Memory B cell (primary cell): ENCODE measurements around the gene HPRT1.

Experiments used
- ATAC-seq: fragments of 150-1000 bp; cut with Tn5 transposase; 2 replicates; pipeline ENCODE4 v1.10.0; 2021; ENCODE audit warnings: low read depth, mild to moderate bottlenecking, moderate library complexity
- DNase-seq, 2 donors: peaks; one replicate each; pipeline ENCODE4 v3.0.0; 2022; ENCODE audit warnings: low spot score in 2 of 2
- H3K27ac Mint-ChIP-seq: one replicate; pipeline ENCODE4 v1.8.0; 2022; ENCODE audit warnings: mild to moderate bottlenecking, moderate library complexity, mixed read lengths
- H3K27me3 Mint-ChIP-seq: one replicate; pipeline ENCODE4 v1.8.0; 2022; ENCODE audit warnings: mixed read lengths
- H3K36me3 Mint-ChIP-seq: one replicate; pipeline ENCODE4 v1.8.0; 2022; ENCODE audit warnings: mild to moderate bottlenecking, mixed read lengths
- H3K4me1 Mint-ChIP-seq: one replicate; pipeline ENCODE4 v1.8.0; 2022; ENCODE audit warnings: mixed read lengths
- H3K4me3 Mint-ChIP-seq: one replicate; pipeline ENCODE4 v1.8.0; 2022; ENCODE audit warnings: mild to moderate bottlenecking, moderate library complexity, mixed read lengths
- H3K9me3 Mint-ChIP-seq: one replicate; pipeline ENCODE4 v1.8.0; 2022; ENCODE audit warnings: mixed read lengths

The HPRT1 gene, protein sequence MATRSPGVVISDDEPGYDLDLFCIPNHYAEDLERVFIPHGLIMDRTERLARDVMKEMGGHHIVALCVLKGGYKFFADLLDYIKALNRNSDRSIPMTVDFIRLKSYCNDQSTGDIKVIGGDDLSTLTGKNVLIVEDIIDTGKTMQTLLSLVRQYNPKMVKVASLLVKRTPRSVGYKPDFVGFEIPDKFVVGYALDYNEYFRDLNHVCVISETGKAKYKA

DNA sequence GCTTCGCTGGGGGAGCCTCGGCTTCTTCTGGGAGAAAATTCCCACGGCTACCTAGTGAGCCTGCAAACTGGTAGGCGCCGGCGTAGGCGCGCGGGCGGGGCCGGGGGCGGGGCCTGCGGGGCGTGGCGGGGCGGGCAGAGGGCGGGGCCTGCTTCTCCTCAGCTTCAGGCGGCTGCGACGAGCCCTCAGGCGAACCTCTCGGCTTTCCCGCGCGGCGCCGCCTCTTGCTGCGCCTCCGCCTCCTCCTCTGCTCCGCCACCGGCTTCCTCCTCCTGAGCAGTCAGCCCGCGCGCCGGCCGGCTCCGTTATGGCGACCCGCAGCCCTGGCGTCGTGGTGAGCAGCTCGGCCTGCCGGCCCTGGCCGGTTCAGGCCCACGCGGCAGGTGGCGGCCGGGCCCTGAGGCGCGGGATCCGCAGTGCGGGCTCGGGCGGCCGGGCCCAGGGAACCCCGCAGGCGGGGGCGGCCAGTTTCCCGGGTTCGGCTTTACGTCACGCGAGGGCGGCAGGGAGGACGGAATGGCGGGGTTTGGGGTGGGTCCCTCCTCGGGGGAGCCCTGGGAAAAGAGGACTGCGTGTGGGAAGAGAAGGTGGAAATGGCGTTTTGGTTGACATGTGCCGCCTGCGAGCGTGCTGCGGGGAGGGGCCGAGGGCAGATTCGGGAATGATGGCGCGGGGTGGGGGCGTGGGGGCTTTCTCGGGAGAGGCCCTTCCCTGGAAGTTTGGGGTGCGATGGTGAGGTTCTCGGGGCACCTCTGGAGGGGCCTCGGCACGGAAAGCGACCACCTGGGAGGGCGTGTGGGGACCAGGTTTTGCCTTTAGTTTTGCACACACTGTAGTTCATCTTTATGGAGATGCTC lies at the start of gene HPRT1:
Gene HPRT1 (plus strand): TSS at position 161 of the 857 bp plus-strand sequence. CDS start 147 bp downstream, at position 308.
- H3K36me3 Mint-ChIP-seq: no peaks in the 10 kb centered on the region
- peak; percentile 93 for ATAC-seq
- peaks cover 7% of the 10 kb centered on the region for H3K4me1 Mint-ChIP-seq
- peak within 1 kb of the TSS; percentile 87 for H3K4me3 Mint-ChIP-seq
- peak within 1 kb of the TSS; percentile 35 for H3K27ac Mint-ChIP-seq
- H3K27me3 Mint-ChIP-seq: no peaks in the 10 kb centered on the region
- no peaks in the 10 kb centered on the region for H3K9me3 Mint-ChIP-seq
- DNase-seq: peak; percentile 52 to 54

DNA sequence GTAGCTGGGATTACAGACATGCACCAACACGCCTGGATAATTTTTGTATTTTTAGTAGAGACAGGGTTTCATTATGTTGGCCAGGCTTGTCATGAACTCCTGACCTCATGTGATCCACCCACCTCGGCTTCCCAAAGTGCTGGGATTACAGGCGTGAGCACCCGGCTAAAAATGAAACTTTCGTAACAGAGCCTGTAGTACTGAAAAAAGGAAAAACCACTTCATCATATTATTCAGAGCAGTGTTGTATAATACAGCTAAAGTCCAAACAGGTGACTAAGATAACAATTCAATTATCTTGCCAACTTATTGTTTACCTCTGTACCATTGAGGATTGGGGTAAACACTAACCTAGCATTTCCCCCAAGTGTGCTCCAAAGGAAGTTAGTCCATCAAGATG lies 43.9 kb upstream of the HPRT1 start:
- H3K4me1 Mint-ChIP-seq: no peaks in the 10 kb centered on the region
- no peak for DNase-seq
- no peaks in the 10 kb centered on the region for H3K27me3 Mint-ChIP-seq
- H3K9me3 Mint-ChIP-seq: no peaks in the 10 kb centered on the region
- peaks cover 9% of the 10 kb centered on the region for H3K36me3 Mint-ChIP-seq
- H3K4me3 Mint-ChIP-seq: no peak overlapping the region
- H3K27ac Mint-ChIP-seq: no peak overlapping the region
- no peak for ATAC-seq

DNA sequence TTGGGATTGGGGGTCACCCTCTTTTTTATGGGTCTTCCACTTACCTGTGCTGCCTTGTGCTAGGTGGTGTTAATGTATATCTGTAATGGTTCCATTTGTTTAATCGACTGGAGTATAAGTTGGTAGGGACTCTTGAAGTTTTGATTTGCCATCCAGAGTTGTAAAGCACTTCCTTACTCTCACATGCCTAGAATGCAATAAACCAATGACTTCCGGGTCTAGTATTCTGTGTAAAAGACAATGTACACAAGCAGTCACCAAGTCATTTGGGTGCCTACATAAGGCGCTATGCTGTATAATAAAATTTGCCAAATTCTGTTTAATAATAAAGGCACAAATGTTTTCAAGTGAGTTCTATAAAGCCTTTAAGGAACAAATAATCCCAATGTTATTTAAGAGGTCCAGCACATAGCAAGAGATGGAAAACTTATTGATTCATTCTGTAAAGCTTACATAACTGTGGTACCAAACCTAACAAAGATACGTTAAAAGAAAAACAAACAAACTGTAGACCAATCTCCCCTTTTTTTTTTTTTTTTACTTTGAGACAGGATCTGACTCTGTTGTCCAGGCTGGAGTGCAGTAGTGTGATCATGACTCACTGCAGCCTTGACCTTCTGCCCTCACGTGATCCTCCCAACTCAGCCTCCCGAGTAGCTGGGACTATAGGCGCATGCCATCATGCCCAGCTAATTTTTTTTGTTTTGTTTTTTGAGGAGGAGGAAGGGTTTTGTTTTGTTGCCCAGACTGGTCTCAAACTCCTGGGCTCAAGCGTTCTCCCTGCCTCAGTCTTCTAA lies 41.5 kb upstream of the HPRT1 start:
- Mint-ChIP-seq H3K4me3 (no peak overlapping the region), H3K27ac (no peak overlapping the region), H3K4me1 (no peaks in the 10 kb centered on the region), H3K27me3 (no peaks in the 10 kb centered on the region), H3K9me3 (no peaks in the 10 kb centered on the region), H3K36me3 (peaks cover 9% of the 10 kb centered on the region)
- DNase-seq (no peak), ATAC-seq (no peak)

DNA sequence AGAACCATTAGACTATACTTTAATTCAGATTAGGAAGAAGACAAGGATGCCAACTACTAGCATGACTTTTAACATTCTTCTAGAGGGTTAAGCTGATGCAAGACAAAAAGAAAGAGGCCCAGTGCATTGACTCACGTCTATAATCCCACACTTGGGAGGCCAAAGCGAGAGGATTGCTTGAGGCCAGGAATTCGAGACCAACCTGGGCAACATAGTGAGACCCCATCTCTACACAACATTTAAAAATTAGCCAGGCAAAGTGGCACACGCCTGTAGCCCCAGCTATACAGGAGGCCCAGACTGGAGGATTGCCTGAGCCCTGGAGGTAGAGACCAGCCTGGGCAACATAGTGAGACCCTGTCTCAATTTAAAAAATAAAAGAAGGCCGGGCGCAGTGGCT lies 40.2 kb upstream of the HPRT1 start:
- no peaks in the 10 kb centered on the region for H3K27me3 Mint-ChIP-seq
- no peak for DNase-seq
- H3K4me1 Mint-ChIP-seq: no peaks in the 10 kb centered on the region
- no peaks in the 10 kb centered on the region for H3K9me3 Mint-ChIP-seq
- H3K4me3 Mint-ChIP-seq: no peak overlapping the region
- no peak for ATAC-seq
- H3K27ac Mint-ChIP-seq: no peak overlapping the region
- peaks cover 9% of the 10 kb centered on the region for H3K36me3 Mint-ChIP-seq

DNA sequence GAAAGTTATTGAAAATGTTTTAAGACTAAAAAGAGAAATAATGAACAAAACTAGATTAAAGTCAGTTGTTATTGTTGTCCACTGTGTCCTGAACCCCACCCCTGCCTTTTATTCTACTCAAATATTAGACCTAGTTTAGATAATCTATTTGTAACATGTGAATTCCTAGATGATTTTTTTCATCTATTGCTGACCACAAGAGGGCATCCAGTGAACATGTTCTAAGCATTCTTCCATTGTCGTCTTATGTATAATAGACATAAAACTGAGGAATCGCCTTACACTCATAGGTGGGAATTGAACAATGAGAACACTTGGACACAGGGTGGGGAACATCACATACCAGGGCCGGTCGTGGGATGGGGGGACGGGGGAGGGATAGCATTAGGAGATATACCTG lies 36.4 kb upstream of the HPRT1 start:
- DNase-seq (no peak), ATAC-seq (no peak)
- H3K9me3 Mint-ChIP-seq: no peaks in the 10 kb centered on the region
- H3K4me1 Mint-ChIP-seq: no peaks in the 10 kb centered on the region
- peak overlapping the region; percentile 20 for H3K27ac Mint-ChIP-seq
- peaks cover 5% of the 10 kb centered on the region for H3K36me3 Mint-ChIP-seq
- H3K4me3 Mint-ChIP-seq: no peak overlapping the region
- no peaks in the 10 kb centered on the region for H3K27me3 Mint-ChIP-seq

DNA sequence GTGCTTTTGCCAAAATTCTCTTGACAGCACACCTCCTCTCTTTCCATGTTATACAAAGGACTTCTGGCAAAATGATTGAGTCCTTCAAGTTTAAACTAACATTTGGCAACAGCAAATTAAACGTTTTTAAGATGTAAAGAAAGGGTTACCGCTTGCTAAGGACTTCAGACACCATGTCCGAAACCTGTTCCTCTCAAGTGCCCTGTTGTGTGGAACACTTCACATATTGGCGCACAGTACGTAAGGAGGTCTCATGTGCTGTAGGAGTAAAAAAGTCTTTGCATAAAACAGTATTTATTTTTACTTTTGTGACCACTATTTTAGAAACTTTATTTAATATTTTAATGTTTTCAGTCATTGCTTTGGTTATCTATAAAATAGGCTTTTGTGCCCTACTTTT lies 33.7 kb upstream of the HPRT1 start:
- H3K36me3 Mint-ChIP-seq: peaks cover 10% of the 10 kb centered on the region
- no peak for ATAC-seq
- H3K27me3 Mint-ChIP-seq: no peaks in the 10 kb centered on the region
- no peak overlapping the region for H3K27ac Mint-ChIP-seq
- no peaks in the 10 kb centered on the region for H3K4me1 Mint-ChIP-seq
- DNase-seq: no peak
- H3K4me3 Mint-ChIP-seq: no peak overlapping the region
- no peaks in the 10 kb centered on the region for H3K9me3 Mint-ChIP-seq

DNA sequence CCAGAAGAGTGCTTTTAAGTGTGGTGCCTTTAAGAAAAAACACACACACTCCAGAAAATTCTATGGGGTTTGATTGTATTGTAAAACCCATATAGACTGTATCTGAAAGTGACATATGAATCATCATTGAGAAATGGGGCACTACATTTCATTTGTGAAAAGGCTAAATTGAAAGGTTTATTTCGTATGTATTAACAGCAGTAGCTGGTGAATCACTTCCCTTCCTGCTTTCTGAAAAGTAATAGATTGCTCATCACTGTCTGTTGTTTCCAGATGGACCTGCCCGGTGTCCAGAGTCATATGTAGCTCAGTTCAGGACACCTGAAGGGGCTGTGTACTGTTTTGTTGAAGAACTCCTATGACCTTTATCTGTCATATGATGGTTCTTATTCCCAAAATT lies 28.1 kb upstream of the HPRT1 start:
- H3K4me3 Mint-ChIP-seq: no peak overlapping the region
- ATAC-seq (no peak), DNase-seq (no peak)
- peaks cover 18% of the 10 kb centered on the region for H3K36me3 Mint-ChIP-seq
- H3K27me3 Mint-ChIP-seq: no peaks in the 10 kb centered on the region
- no peak overlapping the region for H3K27ac Mint-ChIP-seq
- no peaks in the 10 kb centered on the region for H3K9me3 Mint-ChIP-seq
- H3K4me1 Mint-ChIP-seq: no peaks in the 10 kb centered on the region

DNA sequence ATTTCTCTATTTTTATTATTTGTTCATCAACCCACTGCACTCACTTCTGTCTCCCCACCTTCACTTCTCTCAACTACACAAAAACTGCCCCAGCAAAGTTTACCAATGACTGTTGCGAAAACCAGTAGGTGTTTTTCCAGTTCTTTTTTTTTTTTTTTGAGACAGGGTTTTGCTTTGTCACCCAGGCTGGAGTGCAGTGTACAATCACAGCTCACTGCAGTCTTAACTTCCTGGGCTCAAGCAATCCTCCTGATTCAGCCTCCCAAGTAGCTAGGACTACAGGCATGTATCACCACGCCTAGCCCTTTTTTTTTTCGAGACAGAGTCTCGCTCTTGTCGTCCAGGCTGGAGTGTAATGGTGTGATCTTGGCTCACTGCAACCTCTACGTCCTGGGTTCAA lies 24.1 kb upstream of the HPRT1 start:
- Mint-ChIP-seq H3K4me3 (no peak overlapping the region), H3K9me3 (no peaks in the 10 kb centered on the region), H3K4me1 (no peaks in the 10 kb centered on the region), H3K27ac (no peak overlapping the region), H3K27me3 (no peaks in the 10 kb centered on the region), H3K36me3 (peaks cover 13% of the 10 kb centered on the region)
- ATAC-seq (no peak), DNase-seq (no peak)

DNA sequence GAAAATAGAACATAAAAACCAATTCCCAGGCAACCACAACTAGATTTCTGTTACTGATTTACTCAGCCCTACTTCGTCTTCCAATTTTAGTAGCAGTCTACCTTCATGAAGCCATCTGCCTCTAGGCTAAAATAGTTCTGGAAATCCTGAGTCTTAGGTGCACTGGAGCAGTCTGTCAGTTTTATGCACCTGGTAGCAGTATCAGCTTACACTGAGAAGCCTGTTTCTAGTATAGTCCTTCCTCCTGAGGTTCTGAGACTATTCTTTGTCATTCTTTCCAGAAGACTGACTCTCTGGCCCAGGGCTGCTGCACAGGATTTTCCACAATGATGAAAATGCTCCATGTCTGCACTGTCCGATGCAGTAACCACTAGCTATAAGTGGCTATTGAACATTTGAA lies 16.9 kb upstream of the HPRT1 start:
- H3K4me3 Mint-ChIP-seq: no peak overlapping the region
- no peaks in the 10 kb centered on the region for H3K27me3 Mint-ChIP-seq
- ATAC-seq (no peak), DNase-seq (no peak)
- no peaks in the 10 kb centered on the region for H3K9me3 Mint-ChIP-seq
- H3K27ac Mint-ChIP-seq: no peak overlapping the region
- H3K4me1 Mint-ChIP-seq: no peaks in the 10 kb centered on the region
- peaks cover 1% of the 10 kb centered on the region for H3K36me3 Mint-ChIP-seq

DNA sequence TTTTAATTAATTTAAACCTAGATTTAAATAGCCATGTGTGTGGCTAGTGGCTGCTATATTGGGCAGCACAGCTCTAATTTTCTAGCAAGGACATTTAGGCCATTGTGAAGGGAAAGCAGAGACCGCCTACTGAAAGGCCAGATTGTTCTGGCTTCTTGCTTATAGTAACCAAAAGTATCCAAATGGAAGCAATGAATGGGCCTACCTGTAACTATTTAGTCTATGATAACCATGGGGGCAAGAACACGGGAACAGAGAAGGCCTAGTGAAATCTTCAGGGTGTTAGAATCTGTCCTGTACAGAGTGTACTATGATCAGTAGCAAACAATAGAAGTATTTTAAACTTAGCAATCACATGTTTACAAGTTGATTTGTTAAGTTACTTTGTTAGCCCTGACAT lies 16.5 kb upstream of the HPRT1 start:
- no peaks in the 10 kb centered on the region for H3K27me3 Mint-ChIP-seq
- no peak overlapping the region for H3K27ac Mint-ChIP-seq
- H3K4me1 Mint-ChIP-seq: no peaks in the 10 kb centered on the region
- H3K4me3 Mint-ChIP-seq: no peak overlapping the region
- H3K36me3 Mint-ChIP-seq: peaks cover 1% of the 10 kb centered on the region
- DNase-seq (no peak), ATAC-seq (no peak)
- H3K9me3 Mint-ChIP-seq: no peaks in the 10 kb centered on the region

DNA sequence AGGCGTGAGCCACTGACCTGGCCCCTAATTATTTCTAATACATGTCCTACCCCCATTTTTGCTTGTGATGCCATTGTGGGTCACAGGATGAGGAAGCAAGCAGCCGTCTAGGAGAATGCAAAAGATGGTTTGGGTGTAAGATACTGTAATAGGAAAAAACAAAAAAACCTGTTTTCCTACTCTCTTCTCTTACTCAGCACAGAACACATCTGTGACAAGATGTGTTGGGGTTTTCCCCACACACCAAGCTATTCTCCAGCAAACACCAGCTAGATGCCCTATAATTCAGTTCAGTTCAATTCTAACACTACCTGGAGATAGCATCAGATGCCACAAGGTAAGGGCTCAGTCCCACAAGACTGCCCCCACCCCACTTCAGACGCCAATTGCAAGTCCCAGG lies 15.3 kb upstream of the HPRT1 start:
- ATAC-seq: no peak
- Mint-ChIP-seq H3K27ac (no peak overlapping the region), H3K36me3 (no peaks in the 10 kb centered on the region), H3K27me3 (no peaks in the 10 kb centered on the region), H3K4me3 (no peak overlapping the region), H3K4me1 (no peaks in the 10 kb centered on the region), H3K9me3 (no peaks in the 10 kb centered on the region)
- no peak for DNase-seq

DNA sequence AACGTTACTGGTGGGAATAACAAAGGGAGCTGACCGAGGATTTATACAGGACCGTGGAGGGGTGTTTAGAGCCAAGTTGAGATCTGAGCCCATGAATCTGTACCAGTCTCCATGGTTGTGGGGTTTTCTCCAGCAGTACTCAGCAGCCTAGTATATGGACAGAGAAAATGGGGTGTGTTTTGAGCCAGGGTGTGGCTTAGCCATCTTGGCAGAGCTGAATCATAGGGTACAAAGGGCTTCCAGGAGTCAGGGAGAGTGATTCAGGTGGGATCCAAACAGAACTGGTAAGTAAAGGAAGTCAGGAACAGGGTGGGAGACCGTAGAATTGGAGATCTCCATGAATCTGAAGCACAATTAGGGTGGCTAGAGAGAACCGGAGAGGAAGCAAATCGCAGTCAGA lies 7.4 kb upstream of the HPRT1 start:
- ATAC-seq (no peak), DNase-seq (no peak)
- Mint-ChIP-seq H3K4me1 (peaks cover 4% of the 10 kb centered on the region), H3K27me3 (no peaks in the 10 kb centered on the region), H3K27ac (no peak overlapping the region), H3K4me3 (no peak overlapping the region), H3K9me3 (no peaks in the 10 kb centered on the region), H3K36me3 (no peaks in the 10 kb centered on the region)

DNA sequence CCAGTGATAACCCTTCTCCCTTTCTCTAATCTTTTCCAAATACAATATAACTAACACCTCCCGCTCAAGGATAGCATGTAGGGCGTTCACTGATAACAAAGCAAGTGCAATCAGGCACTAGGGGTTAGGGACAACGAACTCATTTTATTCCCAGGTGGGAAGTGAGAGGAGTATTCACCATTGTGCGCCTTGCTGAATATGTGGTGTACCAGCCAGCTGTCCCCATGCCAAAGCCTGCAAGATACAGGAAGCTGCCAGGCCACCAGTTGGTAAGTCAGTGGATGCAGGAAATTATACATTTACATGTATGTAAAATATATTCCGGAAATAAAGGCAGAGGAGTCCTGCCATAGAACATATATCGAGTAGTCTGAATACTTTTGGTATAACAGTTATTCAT lies 6.3 kb upstream of the HPRT1 start:
- Mint-ChIP-seq H3K36me3 (no peaks in the 10 kb centered on the region), H3K27me3 (no peaks in the 10 kb centered on the region), H3K4me1 (peaks cover 5% of the 10 kb centered on the region), H3K9me3 (no peaks in the 10 kb centered on the region), H3K27ac (no peak overlapping the region), H3K4me3 (no peak overlapping the region)
- DNase-seq (no peak), ATAC-seq (no peak)

DNA sequence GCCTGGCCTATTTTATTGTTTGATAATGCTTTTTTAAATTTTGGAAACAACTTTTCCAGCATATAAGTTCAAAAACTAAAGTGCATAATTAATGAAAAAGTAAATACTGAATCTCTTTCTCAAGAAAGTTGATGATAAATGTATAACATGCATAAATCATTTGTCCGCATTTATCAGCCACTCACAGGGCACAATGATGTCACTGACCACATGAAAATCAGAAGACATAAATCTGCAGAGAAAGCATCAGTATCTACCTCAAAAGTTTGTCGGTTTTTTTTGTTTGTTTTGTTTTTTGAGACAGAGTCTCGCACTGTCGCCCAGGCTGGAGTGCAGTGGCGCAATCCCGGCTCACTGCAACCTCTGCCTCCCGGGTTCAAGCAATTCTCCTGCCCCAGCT lies 5.5 kb upstream of the HPRT1 start:
- no peak overlapping the region for H3K4me3 Mint-ChIP-seq
- no peaks in the 10 kb centered on the region for H3K36me3 Mint-ChIP-seq
- H3K27ac Mint-ChIP-seq: no peak overlapping the region
- DNase-seq: no peak
- peaks cover 5% of the 10 kb centered on the region for H3K4me1 Mint-ChIP-seq
- no peak for ATAC-seq
- H3K9me3 Mint-ChIP-seq: no peaks in the 10 kb centered on the region
- no peaks in the 10 kb centered on the region for H3K27me3 Mint-ChIP-seq
